ENCODE results near the gene NLE1.
"Not testable (repeated sequence)": the region's sequence is repeated elsewhere in the genome, so short reads cannot be mapped to it uniquely, and the experiment has no call there.

Gene NLE1

DNA sequence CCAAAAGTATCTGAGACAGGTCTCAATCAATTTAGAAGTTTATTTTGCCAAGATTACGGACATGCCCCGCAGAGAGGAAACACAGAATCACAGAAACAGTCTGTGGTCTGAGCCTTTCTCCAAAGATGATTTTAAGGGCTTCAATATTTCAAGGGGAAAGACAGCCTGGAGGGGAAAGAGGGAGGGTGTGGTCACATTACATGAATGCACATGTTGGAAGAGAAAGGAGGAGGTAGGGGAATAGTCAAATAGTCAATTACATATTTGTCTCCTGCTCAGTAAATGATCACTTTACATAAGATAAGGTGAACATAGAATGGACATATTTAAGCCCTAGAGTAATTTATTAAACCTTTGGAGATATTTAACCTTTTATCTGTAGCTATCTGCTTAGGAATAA is 17.8 kb upstream of the NLE1 start:
- DNase-seq (ENCODE audit: extremely low spot score) = no peak
- CTCF ChIA-PET = no interaction called here
- no peak for TF ChIP-seq ELF4 (IDR thresholded peaks at IDR 0.05)
- no peak for TF ChIP-seq SP1 (IDR thresholded peaks at IDR 0.05)
- TF ChIP-seq L3MBTL2 (conservative IDR thresholded peaks at IDR 0.05) = no peak
- TF ChIP-seq BHLHE40 (IDR thresholded peaks at IDR 0.05; ENCODE audit: borderline replicate concordance) = no peak
- TF ChIP-seq CTBP1 (IDR thresholded peaks at IDR 0.05; ENCODE audit: borderline replicate concordance) = no peak
- no peak for TF ChIP-seq FOXM1 (IDR thresholded peaks at IDR 0.05; ENCODE audit: borderline replicate concordance)
- TF ChIP-seq FOXK2 (IDR thresholded peaks at IDR 0.05) = no peak
- TF ChIP-seq, protein P1, sequence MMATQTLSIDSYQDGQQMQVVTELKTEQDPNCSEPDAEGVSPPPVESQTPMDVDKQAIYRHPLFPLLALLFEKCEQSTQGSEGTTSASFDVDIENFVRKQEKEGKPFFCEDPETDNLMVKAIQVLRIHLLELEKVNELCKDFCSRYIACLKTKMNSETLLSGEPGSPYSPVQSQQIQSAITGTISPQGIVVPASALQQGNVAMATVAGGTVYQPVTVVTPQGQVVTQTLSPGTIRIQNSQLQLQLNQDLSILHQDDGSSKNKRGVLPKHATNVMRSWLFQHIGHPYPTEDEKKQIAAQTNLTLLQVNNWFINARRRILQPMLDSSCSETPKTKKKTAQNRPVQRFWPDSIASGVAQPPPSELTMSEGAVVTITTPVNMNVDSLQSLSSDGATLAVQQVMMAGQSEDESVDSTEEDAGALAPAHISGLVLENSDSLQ (IDR thresholded peaks at IDR 0.05) = no peak
- TF ChIP-seq TARDBP (IDR thresholded peaks at IDR 0.05) = no peak
- no peak for TF ChIP-seq FOXA1 (IDR thresholded peaks at IDR 0.05)
- no peak for TF ChIP-seq SUZ12 (IDR thresholded peaks at IDR 0.05)
- POLR2A ChIA-PET = no interaction called here

- no peak for DNase-seq (ENCODE audit: extremely low spot score)
- CTCF ChIA-PET = no interaction called here
- no peak for TF ChIP-seq ARNT (IDR thresholded peaks at IDR 0.05)
- no peak for TF ChIP-seq FOXM1 (IDR thresholded peaks at IDR 0.05; ENCODE audit: borderline replicate concordance)
- no peak for TF ChIP-seq ZNF384 (IDR thresholded peaks at IDR 0.05)
- no peak for TF ChIP-seq FOXK2 (IDR thresholded peaks at IDR 0.05)
- no peak for TF ChIP-seq SUZ12 (IDR thresholded peaks at IDR 0.05)
- TF ChIP-seq, protein P1 (IDR thresholded peaks at IDR 0.05) = no peak
- no peak for TF ChIP-seq FOXA1 (IDR thresholded peaks at IDR 0.05)
- no peak for TF ChIP-seq HDGF (IDR thresholded peaks at IDR 0.05; ENCODE audit: borderline replicate concordance)
- TF ChIP-seq L3MBTL2 (conservative IDR thresholded peaks at IDR 0.05) = no peak
- POLR2A ChIA-PET = no interaction called here
These were observed 13.1 kb upstream of the NLE1 start for GRCh38 chr17:35155246-35155645.

- ChIA-PET CTCF (no interaction called here), POLR2A (no interaction called here)
- TF ChIP-seq SUZ12 (IDR thresholded peaks at IDR 0.05) = no peak
- TF ChIP-seq NFRKB (IDR thresholded peaks at IDR 0.05) = no peak
- TF ChIP-seq ZNF384 (IDR thresholded peaks at IDR 0.05) = no peak
- no peak for TF ChIP-seq BHLHE40 (IDR thresholded peaks at IDR 0.05; ENCODE audit: borderline replicate concordance)
- no peak for TF ChIP-seq TARDBP (IDR thresholded peaks at IDR 0.05)
- DNase-seq (ENCODE audit: extremely low spot score) = no peak
These were observed 12.4 kb upstream of the NLE1 start for GRCh38 chr17:35154196-35155165.

- POLR2A ChIA-PET = no interaction called here
- CTCF ChIA-PET = interaction anchor here (0.6 kb wide), 1 partner anchor 379 kb away, joined by 4 read pairs; no protein-coding TSS in a partner anchor
- TF ChIP-seq HDGF (IDR thresholded peaks at IDR 0.05; ENCODE audit: borderline replicate concordance) = no peak
- TF ChIP-seq SUZ12 (IDR thresholded peaks at IDR 0.05) = no peak
- no peak for TF ChIP-seq CTBP1 (IDR thresholded peaks at IDR 0.05; ENCODE audit: borderline replicate concordance)
- TF ChIP-seq ELF4 (IDR thresholded peaks at IDR 0.05) = no peak
- TF ChIP-seq SP1 (IDR thresholded peaks at IDR 0.05) = no peak
- TF ChIP-seq ARNT (IDR thresholded peaks at IDR 0.05) = no peak
- no peak for TF ChIP-seq FOXK2 (IDR thresholded peaks at IDR 0.05)
- no peak for DNase-seq (ENCODE audit: extremely low spot score)
These were observed 10.5 kb upstream of the NLE1 start for GRCh38 chr17:35152421-35153140.

DNA sequence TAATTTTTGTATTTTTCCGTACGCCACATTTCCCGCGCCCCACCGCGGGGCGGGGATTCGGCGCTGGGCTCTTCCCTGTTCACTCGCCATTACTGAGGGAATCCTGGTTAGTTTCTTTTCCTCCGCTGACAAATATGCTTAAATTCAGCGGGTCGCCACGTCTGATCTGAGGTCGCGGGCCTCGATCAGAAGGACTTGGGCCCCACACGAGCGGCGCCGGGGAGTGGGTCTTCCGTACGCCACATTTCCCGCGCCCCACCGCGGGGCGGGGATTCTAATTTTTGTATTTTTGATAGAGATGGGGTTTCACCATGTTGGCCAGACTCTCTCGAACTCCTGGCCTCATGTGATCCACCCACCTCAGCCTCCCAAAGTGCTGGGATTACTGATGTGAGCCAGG is 9.0 kb upstream of the NLE1 start:
- POLR2A ChIA-PET; CTCF ChIA-PET; DNase-seq (ENCODE audit: extremely low spot score): not testable (repeated sequence)

DNA sequence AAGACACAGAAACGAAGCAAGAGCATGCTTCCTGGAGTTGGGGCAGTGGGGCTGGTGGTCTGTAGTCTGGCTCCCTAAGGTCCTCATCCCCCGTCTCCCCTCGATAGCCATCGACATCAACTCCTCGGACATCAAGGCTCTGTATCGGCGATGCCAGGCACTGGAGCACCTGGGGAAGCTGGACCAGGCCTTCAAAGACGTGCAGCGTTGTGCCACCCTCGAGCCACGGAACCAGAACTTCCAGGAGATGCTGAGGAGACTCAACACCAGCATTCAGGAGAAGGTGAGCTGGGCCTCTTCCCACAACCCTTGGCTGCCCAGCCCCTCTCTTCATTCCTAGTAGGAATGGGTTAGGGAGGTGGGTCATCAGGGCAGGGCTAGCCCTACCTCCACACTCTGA is 7.8 kb upstream of the NLE1 start:
- ChIA-PET CTCF (interaction anchor here (0.8 kb wide), 1 partner anchor 16 kb away, joined by 3 read pairs; no protein-coding TSS in a partner anchor), POLR2A (interaction anchor here (1.2 kb wide), 1 partner anchor 9 kb away, joined by 3 read pairs; no protein-coding TSS in a partner anchor)
- TF ChIP-seq CTBP1 (IDR thresholded peaks at IDR 0.05; ENCODE audit: borderline replicate concordance) (no peak), FOXM1 (IDR thresholded peaks at IDR 0.05; ENCODE audit: borderline replicate concordance) (no peak), TARDBP (IDR thresholded peaks at IDR 0.05) (no peak), ELF4 (IDR thresholded peaks at IDR 0.05) (no peak), SUZ12 (IDR thresholded peaks at IDR 0.05) (no peak), L3MBTL2 (conservative IDR thresholded peaks at IDR 0.05) (no peak), FOXA1 (IDR thresholded peaks at IDR 0.05) (no peak), BHLHE40 (IDR thresholded peaks at IDR 0.05; ENCODE audit: borderline replicate concordance) (no peak), LEF1 (IDR thresholded peaks at IDR 0.05; ENCODE audit: borderline replicate concordance) (no peak), SP1 (IDR thresholded peaks at IDR 0.05) (no peak)
- no peak for DNase-seq (ENCODE audit: extremely low spot score)

- ChIA-PET POLR2A (interaction anchor here (1.4 kb wide), 1 partner anchor 29 kb away, joined by 4 read pairs; no protein-coding TSS in a partner anchor), CTCF (interaction anchor here (0.6 kb wide), 1 partner anchor 171 kb away, joined by 8 read pairs; no protein-coding TSS in a partner anchor)
- DNase-seq (ENCODE audit: extremely low spot score) = no peak
- TF ChIP-seq SUZ12 (IDR thresholded peaks at IDR 0.05) (no peak), NFRKB (IDR thresholded peaks at IDR 0.05) (no peak), BHLHE40 (IDR thresholded peaks at IDR 0.05; ENCODE audit: borderline replicate concordance) (no peak), L3MBTL2 (conservative IDR thresholded peaks at IDR 0.05) (no peak), ZNF384 (IDR thresholded peaks at IDR 0.05) (no peak)
- TF ChIP-seq, protein P1 (IDR thresholded peaks at IDR 0.05) = no peak
These were observed 6.0 kb upstream of the NLE1 start for GRCh38 chr17:35148144-35148543.

Measured in HEK293T (cell line).